GM23248 (cell line): Measurements from ENCODE around the gene ATXN7L1. TPM values are rescaled to one million over a fixed set of nuclear protein-coding genes. Genes with fewer than 3 reads are reported as not detected.
A peak's percentile ranks its signal among the peaks of the same experiment; 100 is the strongest.

Experiments
- DNase-seq: peaks from one replicate; pipeline ENCODE4 v3.0.0-alpha.2; 2015
- H2AFZ ChIP-seq: fragments of 200-600 bp; sonication (generic); 2 replicates; pipeline ENCODE4 v1.6.1; 2016; ENCODE audit warnings: antibody characterized with exemption
- H3F3A ChIP-seq: fragments of 200-600 bp; sonication (generic); 2 replicates; pipeline ENCODE4 v1.6.1; 2016; ENCODE audit warnings: mild to moderate bottlenecking, antibody characterized with exemption, mixed run types; ENCODE audit not compliant: insufficient read depth
- H3K27ac ChIP-seq: fragments of 200-600 bp; sonication (generic); 2 replicates; pipeline ENCODE4 v1.5.1; 2016; ENCODE audit warnings: mild to moderate bottlenecking
- H3K27me3 ChIP-seq: fragments of 200-600 bp; sonication (generic); replicated peaks from 2 replicates; pipeline ENCODE4 v1.6.1; 2016; ENCODE audit warnings: mild to moderate bottlenecking; ENCODE audit not compliant: insufficient read depth
- H3K36me3 ChIP-seq: fragments of 200-600 bp; sonication (generic); 2 replicates; pipeline ENCODE4 v1.6.1; 2016; ENCODE audit warnings: low read depth, mild to moderate bottlenecking
- H3K4me1 ChIP-seq: fragments of 200-600 bp; sonication (generic); 2 replicates; pipeline ENCODE4 v1.6.1; 2016; ENCODE audit warnings: mild to moderate bottlenecking; ENCODE audit not compliant: insufficient read depth
- H3K4me2 ChIP-seq: fragments of 200-600 bp; sonication (generic); one replicate; pipeline ENCODE4 v1.6.1; 2016; ENCODE audit warnings: mild to moderate bottlenecking; ENCODE audit not compliant: unreplicated experiment
- H3K4me3 ChIP-seq: fragments of 200-600 bp; sonication (generic); 2 replicates; pipeline ENCODE4 v1.5.1; 2016; ENCODE audit warnings: mild to moderate bottlenecking
- H3K79me2 ChIP-seq: fragments of 200-600 bp; sonication (generic); 2 replicates; pipeline ENCODE4 v1.6.1; 2016; ENCODE audit warnings: mild to moderate bottlenecking; ENCODE audit not compliant: insufficient read depth
- H3K9ac ChIP-seq: fragments of 200-600 bp; sonication (generic); 2 replicates; pipeline ENCODE4 v1.6.1; 2016; ENCODE audit warnings: mild to moderate bottlenecking
- H3K9me2 ChIP-seq: fragments of 200-600 bp; sonication (generic); 2 replicates; pipeline ENCODE4 v1.6.1; 2016; ENCODE audit warnings: mixed run types, mild to moderate bottlenecking, moderate library complexity; ENCODE audit not compliant: insufficient read depth
- H3K9me3 ChIP-seq: fragments of 200-600 bp; sonication (generic); one replicate; pipeline ENCODE4 v1.6.1; 2017; ENCODE audit warnings: low read depth
- H4K20me1 ChIP-seq: fragments of 200-600 bp; sonication (generic); 2 replicates; pipeline ENCODE4 v1.6.0; 2016; ENCODE audit not compliant: insufficient read depth
- EZH2 ChIP-seq: fragments of 200-600 bp; sonication (generic); IDR thresholded peaks from 2 replicates; pipeline ENCODE4 v1.6.1; 2018; ENCODE audit warnings: antibody characterized with exemption, mild to moderate bottlenecking; ENCODE audit not compliant: insufficient read depth, poor library complexity, severe bottlenecking
- EZH2phosphoT487 ChIP-seq: fragments of 200-600 bp; sonication (generic); IDR thresholded peaks from 2 replicates; pipeline ENCODE4 v1.6.1; 2018; ENCODE audit warnings: antibody characterized with exemption, moderate library complexity, mild to moderate bottlenecking, low read depth; ENCODE audit not compliant: insufficient read depth
- WGBS, 2 experiments: methylation state at CpG; one replicate each; pipeline ENCODE4 v1.1.6; 2015 to 2017; ENCODE audit warnings: low lambda C conversion rate in 2 of 2, low coverage in 1 of 2; ENCODE audit errors: missing lambda C conversion rate in 2 of 2; 5-methylcytosine and 5-hydroxymethylcytosine counted together
- in situ Hi-C: fragments of 300-500 bp; cut with MboI; formaldehyde crosslinking; loops from 2 replicates; pipeline ENCODE4 v1.15.0; 2020
- polyA plus RNA-seq: library from polyadenylated mRNA; unstranded; fragments of >200 nt; fragmentation: Nextera tagmentation; extraction: Ambion mirVana; gene quantifications from 2 replicates; pipeline ENCODE4 v1.2.1, GENCODE V29; 2016
- total RNA-seq: library from RNA; depleted of rRNA; stranded (reverse); fragments of >200 nt; shearing (Covaris generic); gene quantifications from 2 replicates; pipeline ENCODE4 v1.2.3, GENCODE V29; 2014

Gene ATXN7L1
- total and polyA plus RNA-seq, 2 experiments from 2014 or later = 3.7 to 4.5 TPM

DNA sequence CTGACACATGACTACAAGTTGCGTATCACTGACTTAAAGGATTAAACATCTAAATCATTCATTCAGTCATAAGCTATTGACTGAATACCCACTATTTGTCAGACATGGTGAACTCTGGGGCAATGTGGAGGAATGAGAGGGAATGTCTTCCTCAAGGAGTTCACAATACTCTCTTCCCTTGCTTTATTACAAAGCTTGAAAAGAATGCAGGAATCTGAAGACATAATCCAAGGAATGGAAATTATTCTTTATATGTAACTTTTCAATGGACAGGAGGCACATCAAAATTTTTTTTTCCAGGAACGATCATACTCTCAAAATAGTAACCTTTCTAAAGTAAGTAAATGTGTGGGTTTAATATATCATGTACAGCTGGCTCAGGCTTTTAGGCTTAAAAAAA, 111.9 kb downstream of the ATXN7L1 start:
- H3K27me3 ChIP-seq = no peaks in the 10 kb centered on the region
- peaks cover 18% of the 10 kb centered on the region for H3K4me1 ChIP-seq
- TF ChIP-seq EZH2phosphoT487 (no peak), EZH2 (no peak)
- 73 to 74% methylated on average over 2 of the region's 2 CpGs for WGBS, 2 experiments
- H3K9ac ChIP-seq = no peak overlapping the region
- no peaks in the 10 kb centered on the region for H4K20me1 ChIP-seq
- in situ Hi-C loops = loop anchor here (10.0 kb wide), 3 partner anchors 250 to 390 kb away; no protein-coding TSS in a partner anchor
- no peaks in the 10 kb centered on the region for H3K79me2 ChIP-seq
- H3F3A ChIP-seq = peaks cover 15% of the 10 kb centered on the region
- no peak overlapping the region for H3K4me3 ChIP-seq
- no peak overlapping the region for H3K27ac ChIP-seq
- no peaks in the 10 kb centered on the region for H3K9me3 ChIP-seq
- DNase-seq = no peak
- no peaks in the 10 kb centered on the region for H3K36me3 ChIP-seq
- no peak overlapping the region for H3K4me2 ChIP-seq
- H3K9me2 ChIP-seq = no peaks in the 10 kb centered on the region
- H2AFZ ChIP-seq = no peak overlapping the region

DNA sequence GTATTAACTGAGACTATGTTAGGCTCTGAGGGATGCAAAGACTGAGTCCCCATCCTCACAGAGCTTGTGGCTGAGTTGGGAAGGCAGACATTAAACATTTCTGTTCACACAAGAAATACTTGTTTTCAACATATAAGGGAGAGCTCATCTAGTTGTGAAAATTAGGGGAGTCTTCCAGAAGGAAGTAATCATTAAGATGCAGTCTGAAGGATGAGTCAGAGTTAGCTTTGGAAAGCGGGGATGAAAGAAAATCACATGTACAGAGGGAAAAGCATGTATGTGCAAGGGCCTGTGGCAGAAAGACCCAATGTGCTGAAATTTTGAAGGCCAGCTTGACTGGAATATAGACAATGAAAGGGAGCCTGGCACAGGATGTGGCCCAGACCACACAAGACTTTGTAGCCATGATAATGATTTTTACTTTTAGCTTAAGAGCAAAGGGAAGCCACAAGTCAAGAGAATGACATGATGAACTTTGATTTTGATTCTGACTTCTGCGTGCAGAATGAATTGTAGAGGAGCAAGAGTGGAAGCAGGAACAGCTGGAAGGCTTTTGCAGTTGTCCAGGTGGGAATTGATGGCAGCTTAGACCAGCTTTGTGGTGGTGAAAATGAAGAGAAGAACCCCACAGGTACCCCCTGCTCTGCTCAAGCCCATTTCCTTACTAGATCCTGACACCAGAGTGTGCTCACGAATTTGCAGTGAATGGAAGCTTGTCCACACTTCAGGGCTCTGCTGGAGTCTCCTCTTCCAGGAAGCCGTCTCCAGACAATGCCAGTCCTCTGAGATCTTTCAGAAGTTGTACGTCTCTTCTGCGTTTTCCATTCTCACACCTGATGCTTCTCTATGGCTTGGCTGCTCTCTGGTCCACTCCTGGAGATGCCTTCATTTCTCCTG, 115.6 kb downstream of the ATXN7L1 start:
- Histone ChIP-seq H3K27ac (peak overlapping the region; percentile 28; the same call in 1 of the 2 replicates), H3K9me2 (no peaks in the 10 kb centered on the region), H3K27me3 (no peaks in the 10 kb centered on the region), H2AFZ (no peak overlapping the region), H3K9ac (no peak overlapping the region), H3K9me3 (no peaks in the 10 kb centered on the region), H3K4me2 (no peak overlapping the region), H3K79me2 (no peaks in the 10 kb centered on the region), H3F3A (peaks cover 18% of the 10 kb centered on the region), H3K36me3 (no peaks in the 10 kb centered on the region), H4K20me1 (no peaks in the 10 kb centered on the region), H3K4me3 (no peak overlapping the region), H3K4me1 (peaks cover 19% of the 10 kb centered on the region)
- no peak for TF ChIP-seq EZH2
- no peak for TF ChIP-seq EZH2phosphoT487
- peak; percentile 58 for DNase-seq
- in situ Hi-C loops = loop anchor here (10.0 kb wide), 3 partner anchors 254 to 394 kb away; no protein-coding TSS in a partner anchor
- WGBS, 2 experiments = 82% methylated on average over 6 of the region's 6 CpGs

DNA sequence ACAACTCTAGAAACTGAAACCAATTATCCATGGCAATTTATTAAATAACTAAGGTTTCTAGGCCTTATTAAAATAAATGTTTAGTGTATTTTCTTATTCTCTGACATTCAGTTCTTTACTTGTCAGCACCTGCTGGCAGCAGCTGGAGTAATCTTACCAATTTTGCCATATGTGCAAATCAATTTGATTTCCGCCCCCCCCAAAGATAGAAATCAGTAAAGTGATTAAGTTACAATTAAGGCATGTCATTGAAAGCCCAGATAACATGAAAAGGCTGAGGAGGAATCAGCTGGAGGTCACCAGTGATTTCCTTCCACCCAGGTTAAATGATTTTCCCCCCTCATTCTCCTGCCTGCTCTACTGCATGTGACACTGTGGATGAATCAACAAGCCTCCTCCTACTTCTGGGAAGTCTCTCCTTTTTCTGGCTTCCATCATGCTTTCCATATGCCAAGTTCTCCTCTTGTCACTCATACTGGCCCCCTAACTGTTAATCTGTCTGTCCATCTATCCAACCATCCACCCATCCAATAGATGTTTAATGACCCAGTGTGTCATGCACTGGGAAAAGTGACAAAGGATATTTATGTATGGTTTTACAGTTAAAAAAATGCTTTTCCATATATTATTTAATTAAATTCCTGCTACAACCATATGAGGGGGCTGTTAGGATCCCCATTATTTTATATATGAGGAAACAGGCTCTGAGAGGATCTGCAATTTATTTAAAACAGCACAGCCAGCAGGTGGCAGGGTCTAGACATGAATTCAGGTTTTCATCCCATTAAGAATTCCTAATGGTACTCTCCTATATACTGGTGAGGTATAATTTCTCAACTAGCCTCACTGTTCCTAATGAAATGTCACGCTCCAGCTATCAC, 116.5 kb downstream of the ATXN7L1 start:
- Histone ChIP-seq H3K4me2 (no peak overlapping the region), H2AFZ (no peak overlapping the region), H3K9me2 (no peaks in the 10 kb centered on the region), H3K36me3 (no peaks in the 10 kb centered on the region), H3F3A (peaks cover 18% of the 10 kb centered on the region), H3K9me3 (no peaks in the 10 kb centered on the region), H4K20me1 (no peaks in the 10 kb centered on the region), H3K79me2 (no peaks in the 10 kb centered on the region), H3K9ac (no peak overlapping the region), H3K27ac (peak overlapping the region; percentile 28), H3K4me3 (no peak overlapping the region), H3K4me1 (peaks cover 19% of the 10 kb centered on the region), H3K27me3 (no peaks in the 10 kb centered on the region)
- no peak for TF ChIP-seq EZH2phosphoT487
- no peak for TF ChIP-seq EZH2
- WGBS, 2 experiments = 88% methylated on average over 2 of the region's 2 CpGs
- DNase-seq = peak; percentile 78
- in situ Hi-C loops = loop anchor here (10.0 kb wide), 3 partner anchors 255 to 395 kb away; no protein-coding TSS in a partner anchor

DNA sequence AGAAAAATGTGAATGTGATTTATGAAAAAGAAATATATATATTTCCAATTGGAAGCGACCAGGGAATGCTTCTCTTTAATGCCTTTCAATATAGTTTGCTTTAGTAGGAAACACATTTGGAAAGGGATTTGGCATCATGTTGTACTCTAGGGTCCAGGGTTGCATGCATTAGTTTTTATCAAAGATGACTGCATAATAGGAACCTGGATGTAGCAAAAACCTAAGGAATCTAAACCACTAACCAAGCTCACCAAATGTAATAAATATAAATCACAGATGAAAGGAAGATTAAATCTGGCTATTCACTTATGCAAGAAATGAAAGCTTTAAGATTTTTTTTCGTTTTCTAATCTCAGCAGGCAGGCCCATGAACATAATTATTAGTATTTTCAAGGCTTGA, 120.0 kb downstream of the ATXN7L1 start:
- Histone ChIP-seq H3K36me3 (no peaks in the 10 kb centered on the region), H3K27me3 (no peaks in the 10 kb centered on the region), H3F3A (peaks cover 18% of the 10 kb centered on the region), H3K4me3 (no peak overlapping the region), H2AFZ (no peak overlapping the region), H3K27ac (no peak overlapping the region), H4K20me1 (no peaks in the 10 kb centered on the region), H3K4me2 (no peak overlapping the region), H3K9me2 (no peaks in the 10 kb centered on the region), H3K4me1 (peaks cover 19% of the 10 kb centered on the region), H3K79me2 (no peaks in the 10 kb centered on the region), H3K9me3 (no peaks in the 10 kb centered on the region), H3K9ac (no peak overlapping the region)
- no peak for DNase-seq
- in situ Hi-C loops = no loop called here
- 66 to 68% methylated on average over 2 of the region's 2 CpGs for WGBS, 2 experiments
- TF ChIP-seq EZH2phosphoT487 = no peak
- TF ChIP-seq EZH2 = no peak
